Astrocyte (in vitro differentiated cells and primary cell): ENCODE data around the gene PSG11.
"Not testable (repeated sequence)": the region's sequence is repeated elsewhere in the genome, so short reads cannot be mapped to it uniquely, and the experiment has no call there.

ENCODE experiments used
- CTCF ChIP-seq: IDR thresholded peaks from 2 replicates; pipeline ENCODE4 v1.5.1; 2011; ENCODE audit warnings: low read depth, mild to moderate bottlenecking, inconsistent platforms, low read length, moderate library complexity; ENCODE audit not compliant: insufficient read depth
- EZH2 ChIP-seq: IDR thresholded peaks from 2 replicates; pipeline ENCODE4 v1.6.1; 2012; ENCODE audit warnings: mild to moderate bottlenecking, low read length, inconsistent platforms; ENCODE audit not compliant: insufficient read depth

GRCh38 chr19:43022098-43022497, 4.2 kb downstream of the PSG11 start:
- not testable (repeated sequence) for TF ChIP-seq CTCF, EZH2
